ENCODE measurements around the gene FRS2.

GRCh38 chr12:69600804-69601203 lies 130.6 kb downstream of the FRS2 start:
- no peak for TF ChIP-seq RAD21 (CRISPR knock-in tag; conservative IDR thresholded peaks at IDR 0.05 in 1 of 2, IDR thresholded peaks at IDR 0.05 in 1 of 2)
- TF ChIP-seq NR2C2 (CRISPR knock-in tag; IDR thresholded peaks at IDR 0.05) = no peak
- TF ChIP-seq NR2C2 (tag; IDR thresholded peaks at IDR 0.05) = no peak
- TF ChIP-seq POLR2AphosphoS5 (IDR thresholded peaks at IDR 0.05; ENCODE audit: control insufficient read depth, insufficient read depth, low read depth, low read length) = no peak
- TF ChIP-seq, protein P1, sequence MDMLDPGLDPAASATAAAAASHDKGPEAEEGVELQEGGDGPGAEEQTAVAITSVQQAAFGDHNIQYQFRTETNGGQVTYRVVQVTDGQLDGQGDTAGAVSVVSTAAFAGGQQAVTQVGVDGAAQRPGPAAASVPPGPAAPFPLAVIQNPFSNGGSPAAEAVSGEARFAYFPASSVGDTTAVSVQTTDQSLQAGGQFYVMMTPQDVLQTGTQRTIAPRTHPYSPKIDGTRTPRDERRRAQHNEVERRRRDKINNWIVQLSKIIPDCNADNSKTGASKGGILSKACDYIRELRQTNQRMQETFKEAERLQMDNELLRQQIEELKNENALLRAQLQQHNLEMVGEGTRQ (CRISPR knock-in tag; IDR thresholded peaks at IDR 0.05) = no peak
- no peak for TF ChIP-seq SMAD3 (CRISPR knock-in tag; conservative IDR thresholded peaks at IDR 0.05)
- no peak for TF ChIP-seq NFIC (IDR thresholded peaks at IDR 0.05)
- no peak for TF ChIP-seq CEBPG (CRISPR knock-in tag; IDR thresholded peaks at IDR 0.05)
- no peak for TF ChIP-seq CEBPG (tag; conservative IDR thresholded peaks at IDR 0.05 in 1 of 2, IDR thresholded peaks at IDR 0.05 in 1 of 2)
- no peak for TF ChIP-seq CTCF (IDR thresholded peaks at IDR 0.05 in 2 of 3, conservative IDR thresholded peaks at IDR 0.05 in 1 of 3; ENCODE audit: insufficient read depth in 2 of 3, low read depth in 1 of 3, low read length in 3 of 3)
- TF ChIP-seq ZNF431 (CRISPR knock-in tag; IDR thresholded peaks at IDR 0.05) = no peak
- TF ChIP-seq JUNB (CRISPR knock-in tag; conservative IDR thresholded peaks at IDR 0.05) = no peak
- no peak for TF ChIP-seq RBBP5 (IDR thresholded peaks at IDR 0.05; ENCODE audit: borderline replicate concordance, insufficient read depth, low read length, poor library complexity, severe bottlenecking)
- TF ChIP-seq ZNF253 (CRISPR knock-in tag; conservative IDR thresholded peaks at IDR 0.05) = no peak
- TF ChIP-seq MYC (IDR thresholded peaks at IDR 0.05; ENCODE audit: low read depth, low read length) = no peak
- no peak for TF ChIP-seq MYC (CRISPR knock-in tag; IDR thresholded peaks at IDR 0.05; ENCODE audit: borderline replicate concordance, low read depth)
- no peak for TF ChIP-seq ZNF121 (CRISPR knock-in tag; conservative IDR thresholded peaks at IDR 0.05)

All from K562 (cell line).